WTC11 (cell line): ENCODE results near the gene ITIH5. TPM values are rescaled to one million over a fixed set of nuclear protein-coding genes. Genes with fewer than 3 reads are reported as not detected.

Experiments
- ATAC-seq: fragments of 200-7000 bp; cut with Tn5 transposase; 2 replicates; pipeline ENCODE4 v1.10.0; 2021; ENCODE audit warnings: mild to moderate bottlenecking, moderate library complexity
- CTCF ChIA-PET: fragments of 300-600 bp; sonication (Branson Sonifier 250); formaldehyde crosslinking; loops from one replicate; lab custom pipeline; 2021; ENCODE audit warnings: antibody characterized with exemption; lab: Charles Lee
- POLR2A ChIA-PET: fragments of 350-600 bp; sonication (Branson Sonifier 250); formaldehyde crosslinking; loops from one replicate; lab custom pipeline; 2021; ENCODE audit warnings: antibody characterized with exemption; lab: Charles Lee
- DNase-seq: peaks from one replicate; pipeline ENCODE4 v3.0.0; 2021; ENCODE audit warnings: low spot score
- H3K27ac Mint-ChIP-seq: 2 replicates; pipeline ENCODE4 v1.8.0; 2021; ENCODE audit warnings: mixed read lengths
- H3K27me3 Mint-ChIP-seq: 2 replicates; pipeline ENCODE4 v1.8.0; 2021; ENCODE audit warnings: low read depth, mild to moderate bottlenecking, moderate library complexity, mixed read lengths
- H3K36me3 Mint-ChIP-seq: 2 replicates; pipeline ENCODE4 v1.8.0; 2021; ENCODE audit warnings: mixed read lengths
- H3K4me1 Mint-ChIP-seq: 2 replicates; pipeline ENCODE4 v1.8.0; 2022; ENCODE audit warnings: mixed read lengths
- H3K4me3 Mint-ChIP-seq: 2 replicates; pipeline ENCODE4 v1.8.0; 2021; ENCODE audit warnings: mild to moderate bottlenecking, moderate library complexity, mixed read lengths
- H3K9me3 Mint-ChIP-seq: 2 replicates; pipeline ENCODE4 v1.8.0; 2021; ENCODE audit warnings: mixed read lengths
- ATF2 ChIP-seq: sonication (generic); formaldehyde crosslinking; IDR thresholded peaks from 2 replicates; pipeline ENCODE4 v1.8.1; 2022; ENCODE audit warnings: low read depth, missing genetic modification reagents, borderline replicate concordance
- CTCF ChIP-seq: fragments of 200-600 bp; IDR thresholded peaks from 2 replicates; pipeline ENCODE4 v1.8.0; 2022; ENCODE audit warnings: antibody characterized with exemption
- FOXJ3 ChIP-seq: sonication (generic); formaldehyde crosslinking; IDR thresholded peaks from 2 replicates; pipeline ENCODE4 v1.9.0; 2021; ENCODE audit warnings: missing genetic modification reagents, mild to moderate bottlenecking, borderline replicate concordance
- FOXK1 ChIP-seq: sonication (generic); formaldehyde crosslinking; IDR thresholded peaks from 2 replicates; pipeline ENCODE4 v1.8.0; 2022; ENCODE audit warnings: mild to moderate bottlenecking, moderate library complexity, missing genetic modification reagents
- FOXP1 ChIP-seq: sonication (generic); formaldehyde crosslinking; IDR thresholded peaks from 2 replicates; pipeline ENCODE4 v1.8.0; 2022; ENCODE audit warnings: missing genetic modification reagents, mild to moderate bottlenecking, moderate library complexity, borderline replicate concordance
- GABPB1 ChIP-seq: sonication (generic); formaldehyde crosslinking; IDR thresholded peaks from 2 replicates; pipeline ENCODE4 v1.8.1; 2023; ENCODE audit warnings: mild to moderate bottlenecking, missing genetic modification reagents
- GRHL2 ChIP-seq: fragments of 250-450 bp; sonication (Bioruptor Pico); IDR thresholded peaks from 2 replicates; pipeline ENCODE4 v1.8.0; 2022; ENCODE audit warnings: mild to moderate bottlenecking, moderate library complexity; ENCODE audit not compliant: insufficient replicate concordance, severe bottlenecking
- HMGA2 ChIP-seq: fragments of 250-450 bp; sonication (Bioruptor Pico); IDR thresholded peaks from 2 replicates; pipeline ENCODE4 v1.4.0; 2021; ENCODE audit warnings: mild to moderate bottlenecking, moderate library complexity
- IRF1 ChIP-seq: sonication (generic); formaldehyde crosslinking; IDR thresholded peaks from 2 replicates; pipeline ENCODE4 v1.8.0; 2023; ENCODE audit warnings: missing genetic modification reagents
- KAT7 ChIP-seq: sonication (generic); formaldehyde crosslinking; IDR thresholded peaks from 2 replicates; pipeline ENCODE4 v1.8.1; 2023; ENCODE audit warnings: missing genetic modification reagents, mild to moderate bottlenecking, borderline replicate concordance
- MYBL2 ChIP-seq: sonication (generic); formaldehyde crosslinking; IDR thresholded peaks from 2 replicates; pipeline ENCODE4 v1.8.1; 2023; ENCODE audit warnings: mild to moderate bottlenecking, moderate library complexity, missing genetic modification reagents
- NFATC4 ChIP-seq: fragments of 250-450 bp; sonication (Bioruptor Pico); IDR thresholded peaks from 2 replicates; pipeline ENCODE4 v1.9.0; 2021; ENCODE audit warnings: mild to moderate bottlenecking
- NFYB ChIP-seq: sonication (generic); formaldehyde crosslinking; conservative IDR thresholded peaks from 2 replicates; pipeline ENCODE4 v1.8.0; 2022; ENCODE audit warnings: low read depth, missing genetic modification reagents
- NR1H2 ChIP-seq: sonication (generic); formaldehyde crosslinking; IDR thresholded peaks from 2 replicates; pipeline ENCODE4 v1.9.0; 2021; ENCODE audit warnings: mild to moderate bottlenecking, moderate library complexity, missing genetic modification reagents
- PRRX2 ChIP-seq: fragments of 250-450 bp; sonication (Bioruptor Pico); IDR thresholded peaks from 2 replicates; pipeline ENCODE4 v1.8.0; 2021; ENCODE audit warnings: mild to moderate bottlenecking
- RELA ChIP-seq: sonication (generic); formaldehyde crosslinking; IDR thresholded peaks from 2 replicates; pipeline ENCODE4 v1.8.1; 2022; ENCODE audit warnings: missing genetic modification reagents, mild to moderate bottlenecking, borderline replicate concordance
- RORB ChIP-seq: fragments of 250-450 bp; sonication (Bioruptor Pico); IDR thresholded peaks from 2 replicates; pipeline ENCODE4 v1.9.0; 2021; ENCODE audit warnings: mild to moderate bottlenecking
- TP53 ChIP-seq: sonication (generic); formaldehyde crosslinking; IDR thresholded peaks from 2 replicates; pipeline ENCODE4 v1.8.1; 2023; ENCODE audit warnings: mild to moderate bottlenecking, missing genetic modification reagents
- USF2 ChIP-seq: sonication (generic); formaldehyde crosslinking; IDR thresholded peaks from 2 replicates; pipeline ENCODE4 v1.8.1; 2023; ENCODE audit warnings: mild to moderate bottlenecking, missing genetic modification reagents, moderate library complexity
- ZBTB21 ChIP-seq: sonication (generic); formaldehyde crosslinking; IDR thresholded peaks from 2 replicates; pipeline ENCODE4 v1.8.1; 2023; ENCODE audit warnings: mild to moderate bottlenecking, missing genetic modification reagents, borderline replicate concordance
- ZMAT4 ChIP-seq: fragments of 250-450 bp; sonication (Bioruptor Pico); IDR thresholded peaks from 2 replicates; pipeline ENCODE4 v1.9.0; 2021; ENCODE audit warnings: mild to moderate bottlenecking
- ZNF219 ChIP-seq: sonication (generic); formaldehyde crosslinking; IDR thresholded peaks from 2 replicates; pipeline ENCODE4 v1.8.0; 2023; ENCODE audit warnings: missing genetic modification reagents, mild to moderate bottlenecking, borderline replicate concordance
- ZNF396 ChIP-seq: fragments of 250-450 bp; sonication (Bioruptor Pico); IDR thresholded peaks from 2 replicates; pipeline ENCODE4 v1.8.0; 2021; ENCODE audit warnings: mild to moderate bottlenecking, moderate library complexity, borderline replicate concordance
- ZNF425 ChIP-seq: fragments of 250-450 bp; sonication (Bioruptor Pico); conservative IDR thresholded peaks from 2 replicates; pipeline ENCODE4 v1.9.0; 2021; ENCODE audit warnings: mild to moderate bottlenecking
- ZNF671 ChIP-seq: fragments of 250-450 bp; sonication (Bioruptor Pico); IDR thresholded peaks from 2 replicates; pipeline ENCODE4 v1.8.0; 2021; ENCODE audit warnings: mild to moderate bottlenecking
- ZSCAN18 ChIP-seq: fragments of 250-450 bp; sonication (Bioruptor Pico); IDR thresholded peaks from 2 replicates; pipeline ENCODE4 v2.1.2; 2022; ENCODE audit warnings: mild to moderate bottlenecking, moderate library complexity
- total RNA-seq: library from RNA; stranded (reverse); gene quantifications from 3 replicates; pipeline ENCODE4 v1.2.3, GENCODE V29; 2021

The ITIH5 gene
- total RNA-seq, 1 experiment from 2014 or later, result 3.1 TPM

- ChIA-PET CTCF (interaction anchor here (1.0 to 1.5 kb wide), 3 partner anchors 20 to 181 kb away, joined by 3 to 6 read pairs (median 4); no protein-coding TSS in a partner anchor), POLR2A (no interaction called here)
- Mint-ChIP-seq H3K27me3 (peaks cover 3% of the 10 kb centered on the region), H3K27ac (no peak overlapping the region), H3K4me1 (peaks cover 7% of the 10 kb centered on the region), H3K4me3 (no peak overlapping the region), H3K9me3 (peaks cover 11% of the 10 kb centered on the region), H3K36me3 (no peaks in the 10 kb centered on the region)
- ATAC-seq (no peak), DNase-seq (no peak)
- TF ChIP-seq ZNF219 (CRISPR knock-in tag) (no peak), MYBL2 (CRISPR knock-in tag) (no peak), CTCF (no peak), ZNF396 (CRISPR knock-in tag) (no peak), IRF1 (CRISPR knock-in tag) (no peak), TP53 (CRISPR knock-in tag) (no peak), ZNF671 (CRISPR knock-in tag) (no peak), ATF2 (no peak), FOXJ3 (no peak), USF2 (no peak), ZBTB21 (CRISPR knock-in tag) (no peak), ZNF425 (no peak), GABPB1 (no peak), RORB (CRISPR knock-in tag) (no peak), GRHL2 (no peak), KAT7 (CRISPR knock-in tag) (no peak), PRRX2 (CRISPR knock-in tag) (no peak), HMGA2 (CRISPR knock-in tag) (no peak), NR1H2 (no peak)
These were observed 39.8 kb upstream of the ITIH5 start for GRCh38 chr10:7706534-7707073.

- Mint-ChIP-seq H3K4me1 (peaks cover 7% of the 10 kb centered on the region), H3K27ac (no peak overlapping the region), H3K4me3 (no peak overlapping the region), H3K27me3 (no peaks in the 10 kb centered on the region), H3K9me3 (0 out of 2 replicates have a peak, but pooled peaks cover 1% of the 10 kb centered on the region), H3K36me3 (no peaks in the 10 kb centered on the region)
- no peak for ATAC-seq
- ChIA-PET CTCF (interaction anchor here (1.0 kb wide), 1 partner anchor 33 kb away, joined by 3 read pairs; no protein-coding TSS in a partner anchor), POLR2A (no interaction called here)
- DNase-seq, result no peak
- TF ChIP-seq NFATC4 (CRISPR knock-in tag), result no peak
- no peak for TF ChIP-seq ZNF425
- no peak for TF ChIP-seq FOXK1 (CRISPR knock-in tag)
- TF ChIP-seq GRHL2, result no peak
- no peak for TF ChIP-seq ZSCAN18 (CRISPR knock-in tag)
- no peak for TF ChIP-seq NFYB (CRISPR knock-in tag)
- no peak for TF ChIP-seq ZMAT4 (CRISPR knock-in tag)
- no peak for TF ChIP-seq RELA (CRISPR knock-in tag)
- TF ChIP-seq FOXP1 (CRISPR knock-in tag), result no peak
These were observed 38.6 kb upstream of the ITIH5 start for GRCh38 chr10:7705341-7705740.
